ENCODE results near the gene CIROP. TPM values are rescaled to one million over a fixed set of nuclear protein-coding genes. Genes with fewer than 3 reads are reported as not detected.

The CIROP gene
- total and polyA plus RNA-seq, 4 donors: 0.18 TPM; not detected in 3

GRCh38 chr14:23118506-23119362 is 13.9 kb upstream of the CIROP start, which contains the start of gene CEBPE:
TSS of gene CEBPE (minus strand) at chr14:23119255. CDS start at chr14:23119091, 164 bp downstream.
- no peak for ATAC-seq (ENCODE audit: low FRiP score)
- no peaks in the 10 kb centered on the region for H3K27me3 ChIP-seq (ENCODE audit: control insufficient read depth in 1 of 2, insufficient read depth in 2 of 2, low read length in 1 of 2)
- no peaks in the 10 kb centered on the region for H3K36me3 ChIP-seq (ENCODE audit: control insufficient read depth in 1 of 2, insufficient read depth in 2 of 2, low read length in 1 of 2)
- intact Hi-C loops (cut with DNase I): no loop called here
- H3K9me3 ChIP-seq (ENCODE audit: control insufficient read depth, low read length): no peaks in the 10 kb centered on the region
- peak in 1 of 2 donors; percentile 75 for DNase-seq
- no peak within 1 kb of the TSS for H3K4me3 ChIP-seq (ENCODE audit: low read length in 2 of 2)
- no peaks in the 10 kb centered on the region for H3K4me1 ChIP-seq (ENCODE audit: control insufficient read depth in 1 of 2, insufficient read depth in 2 of 2, low read length in 2 of 2)
- no peak within 1 kb of the TSS for H3K27ac ChIP-seq (ENCODE audit: low read depth in 1 of 2, low read length in 2 of 2)
- 79% methylated on average over 28 to 32 of the region's 32 CpGs for WGBS, 2 donors

GRCh38 chr14:23117371-23118020 is 12.7 kb upstream of the CIROP start:
- WGBS, 2 donors: 85 to 88% methylated on average over 32 of the region's 32 CpGs
- Histone ChIP-seq H3K4me1 (ENCODE audit: control insufficient read depth in 1 of 2, insufficient read depth in 2 of 2, low read length in 2 of 2) (no peaks in the 10 kb centered on the region), H3K36me3 (ENCODE audit: control insufficient read depth in 1 of 2, insufficient read depth in 2 of 2, low read length in 1 of 2) (no peaks in the 10 kb centered on the region), H3K27ac (ENCODE audit: low read depth in 1 of 2, low read length in 2 of 2) (no peak overlapping the region), H3K9me3 (ENCODE audit: control insufficient read depth, low read length) (no peaks in the 10 kb centered on the region), H3K27me3 (ENCODE audit: control insufficient read depth in 1 of 2, insufficient read depth in 2 of 2, low read length in 1 of 2) (no peaks in the 10 kb centered on the region), H3K4me3 (ENCODE audit: low read length in 2 of 2) (no peak overlapping the region)
- intact Hi-C loops (cut with DNase I): no loop called here
- DNase-seq (peak in 1 of 2 donors; percentile 70), ATAC-seq (ENCODE audit: low FRiP score) (no peak)

GRCh38 chr14:23115918-23116317 is 11.1 kb upstream of the CIROP start:
- ATAC-seq (ENCODE audit: low FRiP score): no peak
- Histone ChIP-seq H3K36me3 (ENCODE audit: control insufficient read depth in 1 of 2, insufficient read depth in 2 of 2, low read length in 1 of 2) (no peaks in the 10 kb centered on the region), H3K4me3 (ENCODE audit: low read length in 2 of 2) (no peak overlapping the region), H3K4me1 (ENCODE audit: control insufficient read depth in 1 of 2, insufficient read depth in 2 of 2, low read length in 2 of 2) (no peaks in the 10 kb centered on the region), H3K9me3 (ENCODE audit: control insufficient read depth, low read length) (no peaks in the 10 kb centered on the region), H3K27ac (ENCODE audit: low read depth in 1 of 2, low read length in 2 of 2) (no peak overlapping the region), H3K27me3 (ENCODE audit: control insufficient read depth in 1 of 2, insufficient read depth in 2 of 2, low read length in 1 of 2) (no peaks in the 10 kb centered on the region)
- WGBS, 2 donors: 85 to 90% methylated on average over 5 of the region's 5 CpGs
- intact Hi-C loops (cut with DNase I): no loop called here
- DNase-seq: no peak

- no peak overlapping the region for H3K4me3 ChIP-seq (ENCODE audit: low read length in 2 of 2)
- intact Hi-C loops (cut with DNase I): no loop called here
- DNase-seq: peak; percentile 69 to 85
- H3K9me3 ChIP-seq (ENCODE audit: control insufficient read depth, low read length): no peaks in the 10 kb centered on the region
- no peaks in the 10 kb centered on the region for H3K36me3 ChIP-seq (ENCODE audit: control insufficient read depth in 1 of 2, insufficient read depth in 2 of 2, low read length in 1 of 2)
- no peaks in the 10 kb centered on the region for H3K27me3 ChIP-seq (ENCODE audit: control insufficient read depth in 1 of 2, insufficient read depth in 2 of 2, low read length in 1 of 2)
- H3K27ac ChIP-seq (ENCODE audit: low read depth in 1 of 2, low read length in 2 of 2): no peak overlapping the region
- H3K4me1 ChIP-seq (ENCODE audit: control insufficient read depth in 1 of 2, insufficient read depth in 2 of 2, low read length in 2 of 2): no peaks in the 10 kb centered on the region
- 58 to 59% methylated on average over 10 of the region's 10 CpGs for WGBS, 2 donors
- no peak for ATAC-seq (ENCODE audit: low FRiP score)
Observed at GRCh38 chr14:23115039-23115731, 10.4 kb upstream of the CIROP start.

- H3K9me3 ChIP-seq (ENCODE audit: control insufficient read depth, low read length): no peaks in the 10 kb centered on the region
- H3K36me3 ChIP-seq (ENCODE audit: control insufficient read depth in 1 of 2, insufficient read depth in 2 of 2, low read length in 1 of 2): no peaks in the 10 kb centered on the region
- H3K4me3 ChIP-seq (ENCODE audit: low read length in 2 of 2): no peak overlapping the region
- DNase-seq: peak in 1 of 2 donors; percentile 57
- 52 to 60% methylated on average over 4 of the region's 4 CpGs for WGBS, 2 donors
- ATAC-seq (ENCODE audit: low FRiP score): no peak
- H3K4me1 ChIP-seq (ENCODE audit: control insufficient read depth in 1 of 2, insufficient read depth in 2 of 2, low read length in 2 of 2): no peaks in the 10 kb centered on the region
- H3K27ac ChIP-seq (ENCODE audit: low read depth in 1 of 2, low read length in 2 of 2): no peak overlapping the region
- no peaks in the 10 kb centered on the region for H3K27me3 ChIP-seq (ENCODE audit: control insufficient read depth in 1 of 2, insufficient read depth in 2 of 2, low read length in 1 of 2)
- intact Hi-C loops (cut with DNase I): no loop called here
Observed at GRCh38 chr14:23114669-23115038, 9.9 kb upstream of the CIROP start.

GRCh38 chr14:23114120-23114458 is 9.3 kb upstream of the CIROP start:
- intact Hi-C loops (cut with DNase I): no loop called here
- Histone ChIP-seq H3K4me1 (ENCODE audit: control insufficient read depth in 1 of 2, insufficient read depth in 2 of 2, low read length in 2 of 2) (no peaks in the 10 kb centered on the region), H3K4me3 (ENCODE audit: low read length in 2 of 2) (no peak overlapping the region), H3K9me3 (ENCODE audit: control insufficient read depth, low read length) (no peaks in the 10 kb centered on the region), H3K27ac (ENCODE audit: low read depth in 1 of 2, low read length in 2 of 2) (no peak overlapping the region), H3K36me3 (ENCODE audit: control insufficient read depth in 1 of 2, insufficient read depth in 2 of 2, low read length in 1 of 2) (no peaks in the 10 kb centered on the region), H3K27me3 (ENCODE audit: control insufficient read depth in 1 of 2, insufficient read depth in 2 of 2, low read length in 1 of 2) (no peaks in the 10 kb centered on the region)
- 62 to 65% methylated on average over 5 of the region's 5 CpGs for WGBS, 2 donors
- DNase-seq (peak; percentile 21 to 33), ATAC-seq (ENCODE audit: low FRiP score) (no peak)

GRCh38 chr14:23113431-23114119 is 8.8 kb upstream of the CIROP start:
- Histone ChIP-seq H3K36me3 (ENCODE audit: control insufficient read depth in 1 of 2, insufficient read depth in 2 of 2, low read length in 1 of 2) (no peaks in the 10 kb centered on the region), H3K27me3 (ENCODE audit: control insufficient read depth in 1 of 2, insufficient read depth in 2 of 2, low read length in 1 of 2) (no peaks in the 10 kb centered on the region), H3K9me3 (ENCODE audit: control insufficient read depth, low read length) (no peaks in the 10 kb centered on the region), H3K4me1 (ENCODE audit: control insufficient read depth in 1 of 2, insufficient read depth in 2 of 2, low read length in 2 of 2) (no peaks in the 10 kb centered on the region), H3K4me3 (ENCODE audit: low read length in 2 of 2) (no peak overlapping the region), H3K27ac (ENCODE audit: low read depth in 1 of 2, low read length in 2 of 2) (no peak overlapping the region)
- ATAC-seq (ENCODE audit: low FRiP score): no peak
- 58 to 70% methylated on average over 10 of the region's 10 CpGs for WGBS, 2 donors
- intact Hi-C loops (cut with DNase I): no loop called here
- DNase-seq: peak; percentile 42 to 69

- Histone ChIP-seq H3K27me3 (ENCODE audit: control insufficient read depth in 1 of 2, insufficient read depth in 2 of 2, low read length in 1 of 2) (no peaks in the 10 kb centered on the region), H3K4me3 (ENCODE audit: low read length in 2 of 2) (no peak overlapping the region), H3K4me1 (ENCODE audit: control insufficient read depth in 1 of 2, insufficient read depth in 2 of 2, low read length in 2 of 2) (no peaks in the 10 kb centered on the region), H3K27ac (ENCODE audit: low read depth in 1 of 2, low read length in 2 of 2) (no peak overlapping the region), H3K36me3 (ENCODE audit: control insufficient read depth in 1 of 2, insufficient read depth in 2 of 2, low read length in 1 of 2) (no peaks in the 10 kb centered on the region), H3K9me3 (ENCODE audit: control insufficient read depth, low read length) (no peaks in the 10 kb centered on the region)
- intact Hi-C loops (cut with DNase I): no loop called here
- 55 to 58% methylated on average over 12 of the region's 12 CpGs for WGBS, 2 donors
- DNase-seq (peak; percentile 59 to 76), ATAC-seq (ENCODE audit: low FRiP score) (peak; percentile 12)
Observed at GRCh38 chr14:23112359-23113178, 7.8 kb upstream of the CIROP start.

Data from aorta (tissue), 5 donors.